SW480 (cell line): Measurements from ENCODE around the gene SLC25A17.
A peak's percentile ranks its signal among the peaks of the same experiment; 100 is the strongest.
"Not testable (repeated sequence)": the region's sequence is repeated elsewhere in the genome, so short reads cannot be mapped to it uniquely, and the experiment has no call there.

Source experiments
- DNase-seq: peaks from one replicate; pipeline ENCODE4 v3.0.0-alpha.2; 2016; ENCODE audit warnings: low spot score

Gene SLC25A17

DNA sequence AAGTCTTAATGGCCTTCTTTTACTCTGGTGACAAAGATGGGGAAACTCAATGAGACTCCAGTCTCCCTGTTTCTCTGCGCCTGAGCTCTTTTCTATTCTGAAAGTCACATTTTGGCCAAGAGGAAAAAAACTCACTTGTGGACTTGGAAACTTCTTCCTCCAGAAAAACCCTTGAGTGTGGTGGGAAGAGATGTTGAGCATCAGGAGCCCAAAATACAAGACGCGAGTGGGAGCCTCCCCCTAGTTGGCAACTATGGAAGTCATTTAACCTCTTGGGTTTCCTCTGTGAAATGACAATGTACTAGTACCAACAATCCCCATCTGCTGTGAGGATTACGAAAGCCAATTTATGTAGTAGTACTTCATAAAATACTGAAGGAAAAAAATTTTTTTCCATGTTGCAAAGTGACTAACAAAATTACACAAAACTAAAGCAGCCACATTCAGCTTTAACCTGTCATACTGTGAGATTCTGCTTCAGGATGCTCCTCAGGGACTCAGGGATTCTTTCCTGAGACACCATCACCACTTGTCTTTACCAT, 524 bp upstream of the SLC25A17 start:
- DNase-seq: peak; percentile 30

DNA sequence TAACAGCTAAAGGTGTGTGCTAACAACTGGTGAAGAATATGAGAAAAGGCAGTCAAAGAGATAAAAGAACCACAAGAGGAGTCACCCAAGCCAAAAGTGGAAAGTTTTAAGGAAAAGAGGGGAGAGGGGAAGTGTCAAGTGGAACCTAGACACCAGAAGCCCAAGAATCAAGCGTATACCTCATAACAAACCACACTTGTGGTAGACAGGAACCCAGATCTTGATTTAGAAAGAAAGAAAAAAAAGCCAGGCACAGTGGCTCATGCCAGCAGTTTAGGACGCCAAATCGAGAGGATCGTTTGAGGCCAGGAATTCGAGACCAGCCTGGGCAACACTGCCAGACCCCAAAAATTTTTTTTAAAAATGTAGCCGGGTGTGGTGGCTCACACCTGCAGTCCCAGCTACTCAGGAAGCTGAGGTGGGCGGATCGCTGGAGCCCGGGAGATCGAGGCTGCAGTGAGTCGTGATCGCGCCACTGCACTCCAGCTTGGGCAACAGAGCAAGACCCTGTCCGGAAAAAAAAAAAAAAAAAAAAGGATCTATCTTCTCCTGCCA, 877 bp downstream of the SLC25A17 start:
- DNase-seq: no peak

DNA sequence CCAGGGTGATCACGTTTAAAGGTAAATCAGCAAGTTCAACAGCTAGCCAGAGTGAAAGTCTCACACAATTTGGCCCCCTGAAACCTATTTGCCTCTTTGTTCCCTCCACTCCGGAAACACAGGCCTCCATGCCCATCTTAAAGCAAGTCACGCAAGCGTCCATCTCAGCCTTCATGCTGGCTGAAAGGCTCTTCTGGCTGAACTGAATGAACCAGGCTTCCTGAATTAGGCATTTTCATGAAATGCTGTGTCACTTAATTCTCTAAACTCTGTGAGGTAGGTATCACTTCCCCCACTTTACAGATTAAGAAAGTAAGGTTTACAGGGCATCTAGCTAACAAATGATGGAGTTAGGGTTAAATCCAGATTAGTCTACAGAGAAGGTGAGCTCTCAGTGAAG, 1.4 kb downstream of the SLC25A17 start:
- DNase-seq: no peak

DNA sequence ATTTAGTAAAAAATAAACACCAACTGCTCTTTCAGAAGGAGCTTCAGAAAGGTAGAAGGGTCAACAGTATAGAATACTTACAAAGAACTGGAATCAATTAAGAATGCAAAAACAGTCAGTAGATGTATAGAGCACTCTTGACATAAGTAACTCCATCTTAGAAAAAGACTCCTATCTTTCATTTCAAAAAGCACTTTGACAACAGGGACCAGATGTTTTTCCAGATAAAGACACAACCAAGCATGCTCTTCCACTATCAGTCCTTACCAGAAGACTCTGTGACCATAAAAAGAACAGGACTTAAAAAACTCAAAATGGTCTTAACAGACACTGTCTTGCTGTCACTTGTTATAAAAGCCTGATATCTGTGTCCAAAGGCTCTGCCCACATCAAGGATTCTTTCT, 5.2 kb downstream of the SLC25A17 start:
- DNase-seq: no peak

DNA sequence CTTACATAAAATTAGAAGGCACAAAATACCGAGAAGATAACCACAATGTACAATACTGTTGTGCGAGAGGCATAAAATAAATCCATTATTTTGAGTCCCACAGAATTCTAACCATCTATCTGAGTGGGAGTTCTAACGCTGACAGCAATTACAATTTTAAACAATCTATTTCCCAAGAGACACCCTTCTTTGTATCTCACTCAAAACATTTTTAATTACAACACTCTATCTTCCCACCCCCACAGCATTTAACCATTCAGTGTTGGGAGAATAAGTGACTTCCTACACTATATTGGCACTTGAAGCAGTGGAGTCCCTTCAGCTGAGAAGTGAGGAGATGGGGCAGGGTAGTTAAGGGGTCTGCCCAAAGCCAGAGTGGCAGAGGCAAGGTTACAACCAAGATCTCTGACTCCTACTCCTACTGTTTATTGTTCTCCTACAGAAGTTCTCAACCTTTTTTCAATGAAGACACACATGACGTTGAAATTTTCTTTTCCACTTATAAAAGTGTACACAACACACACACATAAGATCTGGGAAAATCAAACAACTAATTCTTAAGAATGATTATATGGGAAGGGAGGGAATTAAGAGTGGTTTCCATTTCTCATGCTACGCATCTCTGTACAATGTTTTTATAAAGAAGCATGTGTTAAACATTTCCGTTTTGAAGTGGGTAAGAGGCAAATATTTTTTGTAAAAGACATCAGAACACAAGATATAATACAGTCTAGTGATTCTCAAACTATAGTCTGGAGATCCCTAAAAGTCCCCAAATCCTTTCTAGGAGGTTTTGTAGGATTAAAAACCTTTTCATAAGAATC, 10.9 kb downstream of the SLC25A17 start:
- no peak for DNase-seq

DNA sequence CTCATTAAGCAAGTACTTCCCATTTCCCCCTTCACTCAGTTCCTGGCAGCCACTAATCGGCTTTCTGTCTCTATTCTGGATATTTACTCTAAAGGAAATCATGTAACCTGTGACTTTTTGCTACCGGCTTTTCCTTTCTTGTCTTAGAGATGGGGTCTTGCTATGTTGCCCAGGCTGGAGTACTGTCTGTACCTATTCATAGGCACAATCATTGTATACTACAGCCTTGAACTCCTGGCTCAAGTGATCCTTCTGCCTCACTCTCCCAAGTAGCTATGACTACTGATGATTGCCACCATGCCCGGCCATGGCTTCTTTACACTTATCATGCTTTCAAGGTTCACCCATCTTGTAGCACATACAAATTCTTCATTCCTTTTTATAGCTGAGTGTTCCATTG, 12.4 kb downstream of the SLC25A17 start:
- no peak for DNase-seq

DNA sequence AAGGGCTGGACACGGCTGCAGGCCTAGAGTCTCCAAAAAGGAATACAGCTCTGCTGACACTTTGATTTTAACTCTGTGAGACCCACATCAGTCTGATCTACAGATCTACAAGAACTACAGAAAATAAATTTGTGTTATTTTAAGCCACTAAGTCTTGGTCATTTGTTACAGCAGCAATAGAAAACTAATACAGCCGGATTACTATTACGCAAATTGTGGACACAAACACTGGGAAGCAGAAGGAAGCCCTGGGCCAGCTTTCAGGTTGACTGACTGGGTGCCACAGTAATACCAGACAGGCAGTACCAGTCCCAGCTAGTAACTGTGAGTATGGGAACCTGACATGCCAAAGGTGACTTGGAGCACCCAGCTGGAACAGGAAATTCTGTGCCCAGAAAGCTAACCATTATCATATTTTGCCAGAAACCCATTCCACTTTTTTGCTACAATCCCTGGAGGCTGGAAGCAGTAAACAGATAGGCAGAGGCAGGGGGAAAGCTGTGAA, 13.4 kb downstream of the SLC25A17 start:
- no peak for DNase-seq

DNA sequence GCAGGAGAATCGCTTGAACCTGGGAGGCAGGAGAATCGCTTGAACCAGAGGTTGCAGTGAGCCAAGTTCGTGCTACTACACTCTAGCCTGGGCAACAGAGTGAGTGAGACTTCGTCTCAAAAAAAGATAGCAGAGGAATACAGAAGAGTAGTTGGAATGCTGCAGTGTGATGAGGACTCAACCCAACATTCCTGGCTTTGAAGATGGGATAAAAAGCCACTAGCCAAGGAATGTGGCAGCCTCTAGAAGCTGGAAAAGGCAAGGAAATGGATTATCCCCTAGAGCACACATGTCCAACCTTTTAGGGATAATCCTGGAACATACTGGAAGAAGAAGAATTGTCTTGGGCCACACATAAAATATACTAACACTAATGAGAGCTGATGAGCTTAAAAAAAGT, 13.9 kb downstream of the SLC25A17 start:
- no peak for DNase-seq

DNA sequence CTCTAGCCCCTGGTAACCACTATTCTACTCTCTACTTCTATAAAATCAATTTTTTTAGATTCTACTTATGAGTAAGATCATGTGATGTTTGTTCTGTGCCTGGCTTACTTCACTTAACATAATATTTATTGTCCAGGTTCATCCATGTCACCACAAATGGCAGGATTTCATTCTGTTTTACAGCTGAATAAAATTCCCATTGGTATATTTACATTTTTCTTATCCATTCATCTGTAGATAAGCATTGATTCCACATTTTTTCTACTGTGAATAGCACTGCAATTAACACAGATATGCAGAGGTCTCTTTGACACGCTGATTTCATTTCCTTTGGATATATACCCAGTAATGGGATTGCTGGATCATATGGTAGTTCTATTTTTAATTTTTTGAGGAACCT, 15.8 kb downstream of the SLC25A17 start:
- DNase-seq: no peak

DNA sequence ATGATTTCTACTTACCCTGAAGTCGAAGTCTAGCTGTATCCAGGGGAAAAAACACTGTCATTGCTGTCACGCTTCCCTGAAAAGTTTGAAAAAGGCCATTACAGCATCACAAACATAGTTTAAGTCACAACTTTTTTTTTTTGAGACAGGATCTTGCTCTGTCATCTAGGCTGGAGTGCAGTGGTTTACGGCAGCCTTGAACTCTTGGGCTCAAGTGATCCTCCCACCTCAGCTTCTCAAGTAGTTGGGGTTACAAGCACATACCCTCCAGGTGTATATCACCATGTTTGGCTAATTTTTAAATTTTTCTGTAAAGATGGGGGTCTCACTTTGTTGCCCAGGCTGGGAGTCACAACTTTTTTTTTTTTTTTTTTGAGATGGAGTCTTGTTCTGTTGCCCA, 20.1 kb downstream of the SLC25A17 start:
- DNase-seq: no peak

DNA sequence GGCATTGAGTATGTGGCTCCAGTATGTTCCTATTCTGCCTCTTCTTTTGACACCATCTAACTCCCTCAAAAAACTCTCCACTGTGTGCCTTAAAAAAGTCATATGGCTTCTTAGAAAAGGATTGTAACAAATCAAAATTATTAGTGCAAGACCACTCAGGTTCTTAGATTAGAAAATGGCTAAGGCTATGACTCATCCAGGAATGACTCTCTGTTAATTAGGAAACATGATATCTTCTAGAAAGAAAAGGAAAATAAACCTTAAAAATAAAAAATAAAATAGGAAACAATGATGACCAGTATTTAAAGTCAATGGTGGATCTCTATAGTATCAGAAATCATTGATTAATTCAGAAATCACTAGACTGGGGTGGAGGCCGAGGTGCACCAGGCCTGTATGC, 21.7 kb downstream of the SLC25A17 start:
- DNase-seq: no peak

DNA sequence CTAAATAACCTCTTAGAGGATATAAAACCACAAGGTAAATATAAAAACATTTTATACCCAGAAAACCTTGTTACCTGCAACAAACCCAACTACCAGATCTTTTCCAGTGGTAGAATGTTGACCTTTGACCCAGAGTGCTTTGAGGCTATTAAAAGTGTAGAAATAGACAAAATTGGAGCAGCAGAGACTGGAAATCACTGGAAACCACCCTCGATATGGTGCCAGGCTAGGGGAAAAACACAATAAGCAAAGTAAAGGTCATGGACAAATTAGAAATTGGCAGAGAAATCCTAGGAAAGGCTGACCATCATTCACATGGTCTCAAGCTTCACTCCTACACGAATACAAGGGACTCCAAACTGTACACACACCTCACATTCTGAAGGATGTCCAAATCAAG, 26.7 kb downstream of the SLC25A17 start:
- DNase-seq: no peak

DNA sequence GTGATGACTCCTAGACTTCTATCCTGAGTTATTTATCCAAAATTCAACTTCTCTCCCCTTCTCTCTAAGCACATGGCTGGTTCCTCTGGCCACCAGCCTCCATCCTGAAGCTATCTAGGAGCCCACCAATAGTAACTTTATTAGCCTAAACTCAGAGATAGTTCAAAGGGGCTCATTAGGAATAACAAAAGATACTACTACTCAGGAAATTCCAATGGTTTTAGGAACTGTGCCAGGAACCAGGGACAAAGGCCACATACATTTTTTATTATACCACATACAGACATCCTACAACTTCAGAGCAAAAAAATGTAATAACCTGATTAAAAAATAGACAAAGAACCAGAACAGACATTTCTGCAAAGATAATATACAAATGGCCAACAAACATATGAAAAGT, 27.9 kb downstream of the SLC25A17 start:
- peak; percentile 41 for DNase-seq

DNA sequence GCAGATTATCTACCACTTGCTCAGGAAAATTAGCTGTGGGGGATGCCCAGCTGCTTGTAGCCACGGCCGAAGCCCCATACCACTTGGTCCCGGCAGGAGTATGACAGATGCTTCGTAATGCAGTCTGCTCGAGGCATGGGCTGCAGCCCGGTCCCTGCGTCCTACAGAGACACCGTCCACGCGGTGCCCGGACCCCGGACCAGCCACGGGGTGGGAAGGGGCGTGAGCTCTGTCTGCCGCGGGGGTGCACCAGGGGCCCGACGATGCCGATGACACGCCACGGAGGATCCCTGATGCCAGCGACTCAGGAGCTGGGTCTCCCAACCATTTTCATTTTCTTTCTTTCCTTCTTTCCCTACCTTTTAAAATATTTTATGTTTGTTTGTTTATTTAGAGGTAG, 30.0 kb downstream of the SLC25A17 start:
- DNase-seq: no peak

DNA sequence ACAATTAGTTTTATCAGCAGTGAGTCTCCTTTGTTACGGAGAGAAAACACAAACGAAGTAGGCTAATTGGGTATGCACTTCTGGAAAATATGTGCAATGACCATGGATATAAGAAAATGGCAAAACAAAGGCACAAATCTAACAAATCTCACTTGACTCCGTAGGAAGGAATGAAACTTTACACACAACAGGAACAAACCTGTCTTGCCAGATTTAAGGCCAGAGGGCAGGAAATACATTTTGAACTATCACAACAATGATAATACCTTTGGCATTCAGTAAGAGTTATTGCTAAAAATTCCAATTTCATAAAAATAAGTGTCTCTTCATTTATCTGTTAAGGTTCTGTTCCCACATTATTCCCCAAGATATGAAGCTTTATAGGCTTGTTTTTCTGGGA, 36.6 kb downstream of the SLC25A17 start:
- DNase-seq: no peak

DNA sequence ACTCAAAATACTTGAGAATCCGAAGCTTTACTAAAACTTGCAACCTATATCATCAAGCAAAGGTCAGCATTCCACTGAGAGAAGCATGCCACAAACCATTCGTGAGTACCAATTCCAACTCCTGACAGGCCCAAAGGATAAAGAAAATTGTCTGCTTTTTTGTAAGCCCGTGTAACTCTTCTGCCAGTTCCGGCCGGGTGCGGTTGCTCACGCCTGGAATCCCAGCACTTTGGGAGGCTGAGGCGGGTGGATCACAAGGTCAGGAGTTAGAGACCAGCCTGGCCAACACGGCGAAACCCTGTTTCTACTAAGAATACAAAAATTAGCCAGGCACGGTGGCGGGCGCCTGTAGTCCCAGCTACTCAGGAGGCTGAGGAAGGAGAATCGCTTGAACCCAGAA, 37.4 kb downstream of the SLC25A17 start:
- not testable (repeated sequence) for DNase-seq

DNA sequence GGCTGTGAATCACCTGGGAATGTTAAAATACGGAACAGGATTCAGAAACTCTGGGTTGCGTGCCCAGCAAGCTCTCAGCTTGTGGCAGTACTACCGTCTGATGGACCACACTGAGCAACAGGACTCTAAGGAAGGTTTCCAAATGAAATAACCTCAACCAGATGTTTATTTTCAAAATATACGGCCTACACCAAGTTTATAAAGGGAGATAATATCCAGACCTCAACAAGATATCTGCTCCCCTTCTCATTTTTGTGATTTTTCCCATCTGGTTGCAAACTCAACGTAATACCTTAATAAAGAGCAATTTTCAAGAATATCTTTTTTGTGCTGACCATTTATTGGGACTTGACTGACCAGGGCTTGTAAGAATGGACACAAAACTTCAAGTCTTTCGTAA, 49.4 kb downstream of the SLC25A17 start:
- DNase-seq: no peak

DNA sequence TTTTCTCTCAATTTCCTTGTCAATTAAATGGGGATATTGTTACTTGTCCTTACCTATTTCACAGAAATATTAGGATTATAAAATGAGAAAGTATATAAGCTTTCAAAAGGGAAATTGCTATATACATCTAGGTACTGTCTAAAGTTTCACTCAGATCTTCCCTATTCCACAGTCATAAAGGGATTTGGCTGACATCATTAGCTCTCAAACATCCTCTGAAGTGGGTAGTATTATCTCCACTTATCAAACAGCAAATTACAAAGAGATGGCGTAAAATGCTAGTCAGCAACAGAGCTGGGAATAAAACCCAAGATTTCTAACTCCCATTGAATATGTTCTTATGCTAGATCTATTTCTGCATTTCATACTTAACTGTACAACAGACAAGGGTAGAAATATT, 50.9 kb downstream of the SLC25A17 start:
- DNase-seq: no peak

DNA sequence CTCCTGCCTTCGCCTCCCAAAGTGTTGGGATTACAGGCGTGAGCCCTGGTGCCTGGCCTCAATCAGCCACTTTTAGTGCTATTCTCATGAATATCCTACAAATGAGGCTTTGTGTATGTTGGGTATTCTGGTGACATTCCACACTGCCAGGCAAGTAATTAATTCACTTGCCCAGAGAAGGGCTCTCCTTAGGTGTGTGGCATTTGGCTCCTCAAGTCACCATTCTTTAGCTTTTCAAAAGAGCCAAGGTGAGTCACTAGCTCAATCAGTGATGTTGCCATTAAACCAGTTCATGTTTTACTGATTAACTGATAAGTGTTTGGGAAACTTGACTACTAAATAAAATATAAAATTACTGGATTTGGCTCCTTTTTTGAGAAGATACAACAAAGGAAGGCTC, 52.2 kb downstream of the SLC25A17 start:
- DNase-seq: no peak

DNA sequence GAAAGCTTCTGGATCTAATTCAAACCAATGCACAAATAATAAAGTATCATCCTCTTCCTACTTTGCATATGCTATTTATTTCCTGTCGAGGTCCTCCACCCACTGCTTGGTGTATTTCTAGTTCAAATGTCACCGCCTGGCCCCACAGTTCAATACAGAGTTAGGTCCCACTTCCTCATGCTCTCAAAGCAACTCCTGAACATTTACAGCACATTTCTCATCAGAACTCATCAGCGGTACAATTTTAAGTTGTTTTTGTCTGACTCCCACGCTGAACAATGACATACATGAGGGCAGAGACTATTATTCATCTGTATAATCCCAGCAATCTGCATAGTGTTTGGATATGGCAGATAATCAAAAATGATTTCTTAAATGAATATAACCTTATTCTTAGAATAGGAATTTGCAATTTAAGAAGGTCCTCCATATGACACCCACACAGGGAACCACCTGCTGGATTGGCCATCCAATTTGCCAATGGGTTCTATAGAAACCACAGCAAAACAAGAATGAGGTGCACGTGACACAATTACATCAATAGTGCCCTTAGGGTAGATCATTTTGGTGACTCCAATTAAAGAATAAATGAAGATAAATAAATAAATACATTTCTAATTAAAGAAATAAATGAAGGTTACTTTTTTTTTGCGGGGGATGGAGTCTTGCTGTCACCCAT, 54.2 kb downstream of the SLC25A17 start:
- DNase-seq: no peak

DNA sequence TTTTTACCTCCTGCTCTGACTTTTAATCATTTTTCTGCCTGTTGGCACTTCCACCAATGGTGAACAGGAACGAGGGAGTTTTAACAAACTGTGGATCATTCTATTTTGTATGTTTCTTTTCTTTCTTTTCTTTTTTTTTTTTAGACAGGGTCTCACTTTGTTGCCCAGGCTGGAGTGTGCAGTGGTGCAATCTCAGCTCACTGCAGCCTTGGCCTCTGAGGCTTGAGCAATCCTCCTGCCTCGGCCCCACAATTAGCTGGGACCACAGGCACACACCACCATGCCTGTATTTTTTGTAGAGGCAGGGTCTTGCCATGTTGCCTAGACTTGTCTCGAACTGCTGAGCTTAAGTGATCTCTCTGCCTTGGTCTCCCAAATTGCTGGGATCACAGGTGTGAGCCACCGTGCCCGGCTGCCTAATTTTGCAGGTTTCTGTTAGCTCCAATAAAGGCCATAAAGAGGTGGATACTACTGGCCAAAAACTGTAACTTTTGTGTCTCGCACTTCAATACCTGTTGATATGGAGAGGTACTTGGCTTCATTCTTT, 59.8 kb downstream of the SLC25A17 start:
- DNase-seq: no peak

DNA sequence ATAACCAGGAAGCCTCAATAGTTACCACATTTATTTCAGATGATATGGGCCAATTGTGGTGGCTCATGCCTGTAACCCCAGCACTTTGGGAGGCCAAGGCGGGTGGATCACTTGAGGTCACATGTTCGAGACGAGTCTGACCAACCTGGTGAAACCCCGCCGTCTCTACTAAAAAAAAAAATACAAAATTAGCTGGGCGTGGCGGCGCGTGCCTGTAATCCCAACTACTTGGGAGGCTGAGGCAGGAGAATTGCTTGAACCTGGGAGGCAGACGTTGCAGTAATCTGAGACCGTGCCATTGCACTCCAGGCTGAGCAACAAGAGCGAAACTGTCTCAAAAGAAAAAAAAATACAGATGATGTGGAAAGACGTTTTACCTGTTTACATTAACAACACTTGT, 60.3 kb downstream of the SLC25A17 start:
- not testable (repeated sequence) for DNase-seq

DNA sequence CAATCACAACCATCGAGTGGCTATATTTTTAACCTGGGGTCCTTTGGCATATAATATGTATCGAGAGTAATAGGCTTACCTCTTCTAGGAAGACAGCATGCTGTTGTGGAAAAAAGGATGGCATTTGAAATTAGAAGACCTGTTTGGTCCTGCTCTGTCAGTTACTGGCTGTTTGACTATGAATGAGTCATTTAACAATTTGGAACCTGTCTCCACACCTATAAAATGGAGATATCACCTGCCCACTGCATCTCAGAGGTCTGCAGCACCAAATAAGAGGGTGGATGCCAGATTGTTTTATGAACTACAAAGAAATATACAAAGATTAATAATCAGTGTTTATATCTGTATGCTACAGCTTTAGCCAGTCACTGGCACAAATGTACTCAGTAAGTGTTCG, 60.8 kb downstream of the SLC25A17 start:
- DNase-seq: no peak
